Measurements from ENCODE around the gene LRRC38.

LRRC38 gene

DNA sequence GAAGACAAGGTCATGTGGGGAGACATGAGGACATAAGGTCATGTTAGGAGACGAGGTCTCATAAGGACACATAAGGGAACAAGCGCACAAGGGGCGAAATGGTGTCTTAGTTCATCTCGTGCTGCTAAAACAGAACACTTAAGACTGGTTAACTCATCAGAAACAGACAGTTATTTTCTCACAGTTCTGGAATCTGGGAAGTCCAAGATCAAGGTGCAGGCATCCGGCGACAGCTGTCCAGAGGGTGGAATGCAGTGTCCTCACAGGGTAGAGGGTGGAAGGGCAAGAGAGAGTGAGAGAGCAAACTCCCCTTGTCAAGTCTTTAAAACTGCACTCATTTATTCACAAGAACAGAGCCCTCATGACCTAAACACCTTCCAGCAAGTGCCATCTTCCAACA lies 35.2 kb upstream of the LRRC38 start:
- no peak for DNase-seq (ENCODE audit: low read depth)
- TF ChIP-seq CTCF (IDR thresholded peaks at IDR 0.05; ENCODE audit: low read length, missing control alignments): no peak
- H3K4me3 ChIP-seq (replicated peaks; ENCODE audit: low read depth, low read length): no peak overlapping the region

DNA sequence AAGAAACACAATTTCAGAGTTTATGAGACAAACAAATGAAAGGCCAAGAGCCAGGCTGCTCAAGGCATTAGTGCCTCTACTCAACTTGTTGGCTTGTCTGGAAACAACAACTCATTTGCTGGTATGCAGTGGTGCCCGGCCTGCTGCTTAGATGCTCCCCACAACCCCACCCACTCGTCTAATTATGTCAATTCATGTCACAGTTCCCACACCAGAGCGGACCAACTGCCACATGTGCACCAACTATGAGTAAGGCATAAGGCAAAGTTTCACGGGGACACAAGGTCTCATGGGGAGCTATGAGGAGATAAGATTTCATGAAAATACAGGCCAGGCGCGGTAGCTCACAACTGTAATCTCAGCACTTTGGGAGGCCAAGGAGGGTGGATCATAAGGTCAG lies 34.5 kb upstream of the LRRC38 start:
- DNase-seq (ENCODE audit: low read depth): no peak
- TF ChIP-seq CTCF (IDR thresholded peaks at IDR 0.05; ENCODE audit: low read length, missing control alignments): no peak
- H3K4me3 ChIP-seq (replicated peaks; ENCODE audit: low read depth, low read length): no peak overlapping the region

- no peak for TF ChIP-seq CTCF (IDR thresholded peaks at IDR 0.05; ENCODE audit: low read length, missing control alignments)
- DNase-seq (ENCODE audit: low read depth): no peak
- no peak overlapping the region for H3K4me3 ChIP-seq (replicated peaks; ENCODE audit: low read depth, low read length)
These were observed 33.0 kb upstream of the LRRC38 start for GRCh38 chr1:13546791-13547190.

GRCh38 chr1:13544221-13544556 lies 30.4 kb upstream of the LRRC38 start:
- TF ChIP-seq CTCF (IDR thresholded peaks at IDR 0.05; ENCODE audit: low read length, missing control alignments): no peak
- H3K4me3 ChIP-seq (replicated peaks; ENCODE audit: low read depth, low read length): no peak overlapping the region
- DNase-seq (ENCODE audit: low read depth): no peak

- peak; percentile 29 for DNase-seq (ENCODE audit: low read depth)
- no peak overlapping the region for H3K4me3 ChIP-seq (replicated peaks; ENCODE audit: low read depth, low read length)
- peak; percentile 48 for TF ChIP-seq CTCF (IDR thresholded peaks at IDR 0.05; ENCODE audit: low read length, missing control alignments)
These were observed 29.8 kb upstream of the LRRC38 start for GRCh38 chr1:13543451-13544220.

DNA sequence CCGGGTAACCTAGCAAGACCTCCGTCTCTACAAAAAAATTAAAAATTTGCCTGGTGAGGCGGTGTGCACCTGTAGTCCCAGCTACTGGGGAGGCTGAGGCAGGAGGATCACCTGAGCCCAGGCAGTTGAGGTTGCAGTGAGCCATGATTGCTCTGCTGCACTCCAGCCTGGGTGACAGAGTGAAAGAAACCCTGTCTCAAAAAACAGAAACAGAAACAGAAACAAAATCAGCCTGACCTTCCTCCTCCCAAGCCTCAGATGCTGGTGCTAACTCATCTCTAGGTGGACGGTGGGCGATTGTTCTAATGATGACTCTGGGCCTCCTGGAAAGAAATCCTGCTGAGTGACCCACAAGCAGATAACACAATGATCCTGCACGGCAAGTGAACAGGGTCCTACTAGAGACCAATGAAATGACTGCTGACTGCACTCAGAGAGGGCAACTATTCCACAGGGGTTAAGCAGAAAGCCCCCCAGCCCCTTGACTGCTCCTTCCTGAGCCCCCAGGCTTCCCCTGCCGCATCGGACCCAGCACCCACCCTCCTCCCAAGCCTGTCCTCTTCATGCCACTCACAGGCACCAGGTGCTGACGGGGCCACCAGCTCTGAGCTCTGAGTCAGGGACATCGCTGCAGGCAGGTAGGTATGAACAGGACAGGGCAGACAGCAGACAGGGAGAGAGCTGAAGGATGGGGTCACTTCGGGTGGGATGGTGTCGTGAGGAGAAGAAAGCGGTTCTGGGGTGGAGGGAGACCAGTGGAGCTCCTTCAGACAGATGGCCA lies 27.8 kb upstream of the LRRC38 start:
- no peak overlapping the region for H3K4me3 ChIP-seq (replicated peaks; ENCODE audit: low read depth, low read length)
- no peak for DNase-seq (ENCODE audit: low read depth)
- no peak for TF ChIP-seq CTCF (IDR thresholded peaks at IDR 0.05; ENCODE audit: low read length, missing control alignments)

All from fibroblast of pulmonary artery (primary cell).